Measurements from ENCODE around the gene MIA. TPM values are rescaled to one million over a fixed set of nuclear protein-coding genes. Genes with fewer than 3 reads are reported as not detected.
"Not testable (repeated sequence)": the region's sequence is repeated elsewhere in the genome, so short reads cannot be mapped to it uniquely, and the experiment has no call there.

MIA gene
- total and polyA plus RNA-seq, 7 donors = 2.1 to 19.1 (median 12.0) TPM; not detected in 1

DNA sequence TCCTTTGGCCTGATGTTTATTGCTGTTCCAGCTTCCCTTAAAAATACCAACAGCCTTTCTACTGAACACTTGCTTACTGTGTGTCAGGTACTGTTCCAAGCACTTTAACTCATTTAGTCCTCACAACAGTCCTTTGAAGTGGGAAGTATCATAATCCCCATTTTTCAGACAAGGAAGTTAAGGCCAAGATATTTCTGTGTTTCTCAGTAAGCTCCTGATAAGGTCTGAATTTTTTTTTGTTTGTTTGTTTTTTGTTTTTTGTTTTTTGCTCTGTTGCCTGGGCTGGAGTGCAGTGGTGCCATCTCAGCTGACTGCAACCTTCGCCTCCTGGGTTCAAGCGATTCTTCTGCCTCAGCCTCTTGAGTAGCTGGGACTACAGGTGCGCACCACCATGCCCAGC, 16.8 kb upstream of the MIA start:
- peaks cover 43 to 71% (median 59%) of the 10 kb centered on the region in 4 donors for H3K36me3 ChIP-seq

GRCh38 chr19:40759352-40759751, 16.0 kb upstream of the MIA start:
- peaks cover 52 to 80% (median 68%) of the 10 kb centered on the region in 4 donors for H3K36me3 ChIP-seq
- TF ChIP-seq POLR2AphosphoS5 (IDR thresholded peaks at IDR 0.05) (no peak), EP300 (IDR thresholded peaks at IDR 0.05) (no peak), CTCF (IDR thresholded peaks at IDR 0.05) (no peak), POLR2A (IDR thresholded peaks at IDR 0.05) (no peak)
- 94% methylated on average over 13 of the region's 13 CpGs for WGBS, 2 donors

More for the DNA sequence above, 16.8 kb upstream of the MIA start:
- intact Hi-C loops (cut with DNase I) = no loop called here
- Histone ChIP-seq H3K4me1 (peaks cover 0 to 35% (median 27%) of the 10 kb centered on the region in 4 donors), H3K27me3 (no peaks in the 10 kb centered on the region), H3K9me3 (no peaks in the 10 kb centered on the region), H3K27ac (no peak overlapping the region), H3K4me3 (no peak overlapping the region)
- TF ChIP-seq POLR2AphosphoS5 (IDR thresholded peaks at IDR 0.05) (no peak), EP300 (IDR thresholded peaks at IDR 0.05) (no peak)
- no peak for DNase-seq
- WGBS, 2 donors = 96 to 98% methylated on average over 3 of the region's 3 CpGs

DNA sequence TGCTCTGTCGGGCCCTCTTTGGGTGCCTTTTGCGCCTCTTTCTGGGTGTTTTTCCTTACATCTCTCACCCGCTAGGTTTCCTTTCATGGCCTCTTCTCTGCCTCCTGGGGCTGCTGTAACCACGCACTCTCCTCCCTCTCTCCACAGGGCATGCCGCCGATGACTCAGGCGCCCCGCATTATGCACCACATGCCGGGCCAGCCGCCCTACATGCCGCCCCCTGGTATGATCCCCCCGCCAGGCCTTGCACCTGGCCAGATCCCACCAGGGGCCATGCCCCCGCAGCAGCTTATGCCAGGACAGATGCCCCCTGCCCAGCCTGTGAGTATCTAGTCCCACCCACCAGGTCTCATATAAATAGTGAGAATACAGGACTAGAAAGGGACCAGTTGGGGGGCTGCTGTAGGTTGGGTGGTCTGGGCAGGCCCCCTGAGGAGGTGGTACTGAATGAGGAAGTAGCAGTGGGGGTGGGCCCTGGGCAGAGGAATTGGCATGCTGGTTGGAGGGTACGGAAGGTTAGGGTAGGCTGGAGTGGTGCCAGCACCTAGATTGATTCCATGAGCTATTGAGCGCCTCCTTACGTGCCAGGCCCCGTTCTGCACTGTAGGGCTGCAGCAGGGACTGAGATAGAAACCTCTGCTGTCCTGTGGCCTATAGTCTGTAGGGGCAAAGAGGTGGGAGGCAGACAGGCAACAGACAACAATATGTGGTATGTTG, 12.4 kb upstream of the MIA start:
- DNase-seq = no peak
- WGBS, 2 donors = 89 to 93% methylated on average over 17 of the region's 17 CpGs
- H3K4me1 ChIP-seq = no peaks in the 10 kb centered on the region
- H3K36me3 ChIP-seq = peaks cover 64 to 92% (median 77%) of the 10 kb centered on the region in 4 donors
- TF ChIP-seq EP300 (IDR thresholded peaks at IDR 0.05) = no peak
- TF ChIP-seq CTCF (IDR thresholded peaks at IDR 0.05) = no peak
- TF ChIP-seq POLR2A (IDR thresholded peaks at IDR 0.05) = no peak
- no peak for TF ChIP-seq POLR2AphosphoS5 (IDR thresholded peaks at IDR 0.05)
- no peaks in the 10 kb centered on the region for H3K27me3 ChIP-seq
- intact Hi-C loops (cut with DNase I) = no loop called here
- no peak overlapping the region for H3K4me3 ChIP-seq
- no peaks in the 10 kb centered on the region for H3K9me3 ChIP-seq
- H3K27ac ChIP-seq = no peak overlapping the region

More at GRCh38 chr19:40759352-40759751, 16.0 kb upstream of the MIA start:
- DNase-seq = no peak
- Histone ChIP-seq H3K4me1 (peaks cover 0 to 26% (median 18%) of the 10 kb centered on the region in 4 donors), H3K9me3 (no peaks in the 10 kb centered on the region), H3K27ac (no peak overlapping the region), H3K4me3 (no peak overlapping the region), H3K27me3 (no peaks in the 10 kb centered on the region)
- intact Hi-C loops (cut with DNase I) = no loop called here

GRCh38 chr19:40763526-40763925, 11.8 kb upstream of the MIA start:
- intact Hi-C loops (cut with DNase I) = no loop called here
- 92 to 95% methylated on average over 7 of the region's 7 CpGs for WGBS, 2 donors
- Histone ChIP-seq H3K27ac (no peak overlapping the region), H3K4me1 (no peaks in the 10 kb centered on the region), H3K36me3 (peaks cover 59 to 86% (median 71%) of the 10 kb centered on the region in 4 donors), H3K9me3 (no peaks in the 10 kb centered on the region), H3K27me3 (no peaks in the 10 kb centered on the region), H3K4me3 (no peak overlapping the region)
- no peak for DNase-seq
- no peak for TF ChIP-seq POLR2A (IDR thresholded peaks at IDR 0.05)
- TF ChIP-seq EP300 (IDR thresholded peaks at IDR 0.05) = no peak
- no peak for TF ChIP-seq CTCF (IDR thresholded peaks at IDR 0.05)
- no peak for TF ChIP-seq POLR2AphosphoS5 (IDR thresholded peaks at IDR 0.05)

- peaks cover 56 to 82% (median 68%) of the 10 kb centered on the region in 4 donors for H3K36me3 ChIP-seq
- 88 to 90% methylated on average over 10 of the region's 10 CpGs for WGBS, 2 donors
- H3K4me3 ChIP-seq = no peak overlapping the region
- TF ChIP-seq EP300 (IDR thresholded peaks at IDR 0.05) (no peak), POLR2AphosphoS5 (IDR thresholded peaks at IDR 0.05) (no peak), CTCF (IDR thresholded peaks at IDR 0.05) (no peak), POLR2A (IDR thresholded peaks at IDR 0.05) (no peak)
- no peak for DNase-seq
- no peaks in the 10 kb centered on the region for H3K27me3 ChIP-seq
- no peaks in the 10 kb centered on the region for H3K4me1 ChIP-seq
- H3K9me3 ChIP-seq = no peaks in the 10 kb centered on the region
- intact Hi-C loops (cut with DNase I) = no loop called here
- H3K27ac ChIP-seq = no peak overlapping the region
Measured at GRCh38 chr19:40763963-40764362, 11.4 kb upstream of the MIA start.

DNA sequence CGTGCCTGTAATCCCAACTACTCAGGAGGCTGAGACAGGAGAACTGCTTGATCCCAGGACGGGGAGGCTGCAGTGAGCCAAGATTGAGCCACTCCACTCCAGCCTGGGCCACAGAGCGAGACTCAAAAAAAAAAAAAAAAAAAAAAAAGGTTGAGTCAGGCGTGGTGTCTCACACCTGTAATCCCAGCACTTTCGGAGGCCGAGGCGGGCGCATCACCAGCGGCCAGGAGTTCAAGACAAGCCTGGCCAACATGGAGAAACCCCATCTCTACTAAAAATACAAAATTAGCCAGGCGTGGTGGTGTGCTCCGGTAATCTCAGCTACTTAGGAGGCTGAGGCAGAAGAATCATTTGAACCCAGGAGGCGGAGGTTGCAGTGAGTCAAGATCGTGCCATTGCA, 8.9 kb upstream of the MIA start:
- intact Hi-C loops (cut with DNase I); H3K9me3 ChIP-seq; H3K4me1 ChIP-seq; H3K4me3 ChIP-seq; H3K27me3 ChIP-seq; DNase-seq; H3K27ac ChIP-seq: not testable (repeated sequence)
- 96 to 97% methylated on average over 13 of the region's 13 CpGs for WGBS, 2 donors
- peaks cover 42 to 57% (median 47%) of the 10 kb centered on the region in 4 donors for H3K36me3 ChIP-seq

Data from sigmoid colon (tissue), 7 donors.